Gastroesophageal sphincter (tissue), 3 donors: ENCODE data around the gene HCRT.

Experiments
- CTCF ChIP-seq, 4 experiments: fragments of 200-600 bp in 2 of 4; fragments of 450-650 bp in 2 of 4; sonication (generic) in 1 of 4; IDR thresholded peaks; one replicate each; pipeline ENCODE4 v1.5.1; 2017 to 2019; ENCODE audit warnings: antibody characterized with exemption in 4 of 4, mild to moderate bottlenecking in 2 of 4, moderate library complexity in 2 of 4
- EP300 ChIP-seq: sonication (generic); formaldehyde crosslinking; IDR thresholded peaks from one replicate; pipeline ENCODE4 v1.6.1; 2017; ENCODE audit warnings: antibody characterized with exemption, mild to moderate bottlenecking
- POLR2A ChIP-seq, 2 donors: fragments of 450-650 bp; IDR thresholded peaks; one replicate each; pipeline ENCODE4 v1.6.1; 2017; ENCODE audit warnings: antibody characterized with exemption in 2 of 2, mild to moderate bottlenecking in 2 of 2, moderate library complexity in 1 of 2
- POLR2AphosphoS5 ChIP-seq: sonication (generic); formaldehyde crosslinking; IDR thresholded peaks from one replicate; pipeline ENCODE4 v1.6.1; 2017; ENCODE audit warnings: antibody characterized with exemption

DNA sequence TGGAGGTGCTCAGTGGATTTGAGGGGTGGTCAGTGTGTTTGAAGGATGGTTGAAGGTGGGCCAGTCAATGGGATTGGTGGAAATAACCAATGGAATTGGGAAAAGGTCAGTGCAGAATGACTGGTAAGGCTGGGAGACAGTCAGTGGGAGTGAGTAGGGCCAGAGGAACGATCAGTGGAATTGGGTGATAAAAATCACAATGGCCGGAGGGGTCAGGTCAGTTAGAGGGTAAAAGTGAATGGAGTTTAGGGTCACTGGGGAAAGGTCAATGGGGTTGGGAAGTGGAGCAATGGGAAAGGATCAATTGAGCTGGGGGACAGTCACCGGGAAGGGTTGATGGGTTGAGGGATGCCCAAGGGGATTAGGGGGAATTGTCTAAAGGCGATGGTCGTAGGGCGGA is 19.5 kb downstream of the HCRT start:
- TF ChIP-seq CTCF (IDR thresholded peaks at IDR 0.05) (no peak), EP300 (no peak), POLR2AphosphoS5 (no peak), POLR2A (IDR thresholded peaks at IDR 0.05) (no peak)
